CD4-positive, CD25-positive, alpha-beta regulatory T cell (primary cell): ENCODE measurements around the gene RPH3AL. TPM values are rescaled to one million over a fixed set of nuclear protein-coding genes. Genes with fewer than 3 reads are reported as not detected.

ENCODE experiments used
- ATAC-seq, 2 donors: fragments of 150-1000 bp; cut with Tn5 transposase; one replicate each; pipeline ENCODE4 v1.10.0; 2021; ENCODE audit warnings: low read depth in 2 of 2, moderate number of reproducible peaks in 2 of 2, moderate library complexity in 1 of 2
- DNase-seq, 3 donors: peaks; one replicate each; pipeline versions ENCODE4 v3.0.0 to v3.0.0-alpha.2; 2012 to 2022; ENCODE audit warnings: mixed read lengths in 1 of 3
- H3K27ac ChIP-seq: one replicate; pipeline ENCODE4 v1.7.0; 2013; ENCODE audit warnings: mild to moderate bottlenecking, low read length; ENCODE audit not compliant: insufficient read depth, poor library complexity, severe bottlenecking
- H3K27me3 ChIP-seq: one replicate; pipeline ENCODE4 v1.7.0; 2013; ENCODE audit warnings: low read length; ENCODE audit not compliant: control insufficient read depth, insufficient read depth
- H3K36me3 ChIP-seq: one replicate; pipeline ENCODE4 v1.7.0; 2013; ENCODE audit warnings: mild to moderate bottlenecking, low read length, moderate library complexity; ENCODE audit not compliant: control insufficient read depth, insufficient read depth
- H3K4me1 ChIP-seq: 2 replicates; pipeline ENCODE4 v1.7.0; 2013; ENCODE audit warnings: mild to moderate bottlenecking, low read length; ENCODE audit not compliant: insufficient read depth, control insufficient read depth, poor library complexity, severe bottlenecking
- H3K4me3 ChIP-seq: one replicate; pipeline ENCODE4 v1.7.0; 2013; ENCODE audit warnings: low read depth, mild to moderate bottlenecking, low read length, moderate library complexity
- H3K9me3 ChIP-seq, 2 experiments: 1 replicate in 1 of 2; 2 replicates in 1 of 2; pipeline ENCODE4 v1.7.0; 2013; ENCODE audit warnings: low read length in 2 of 2, mild to moderate bottlenecking in 1 of 2, moderate library complexity in 1 of 2; ENCODE audit not compliant: control insufficient read depth in 2 of 2
- H3K27ac Mint-ChIP-seq, 3 donors: one replicate each; pipeline ENCODE4 v1.8.0; 2020 to 2022; ENCODE audit warnings: mild to moderate bottlenecking in 3 of 3, mixed read lengths in 3 of 3, moderate library complexity in 2 of 3
- H3K27me3 Mint-ChIP-seq: one replicate; pipeline ENCODE4 v1.8.0; 2022; ENCODE audit warnings: mild to moderate bottlenecking, mixed read lengths
- H3K36me3 Mint-ChIP-seq: one replicate; pipeline ENCODE4 v1.8.0; 2020; ENCODE audit warnings: mixed read lengths
- H3K4me1 Mint-ChIP-seq, 4 donors: one replicate each; pipeline ENCODE4 v1.8.0; 2020 to 2022; ENCODE audit warnings: mixed read lengths in 4 of 4, mild to moderate bottlenecking in 1 of 4
- H3K4me3 Mint-ChIP-seq, 4 donors: one replicate each; pipeline ENCODE4 v1.8.0; 2020 to 2022; ENCODE audit warnings: mild to moderate bottlenecking in 4 of 4, mixed read lengths in 4 of 4, moderate library complexity in 3 of 4
- H3K9me3 Mint-ChIP-seq, 7 donors: one replicate each; pipeline ENCODE4 v1.8.0; 2020 to 2022; ENCODE audit warnings: mixed read lengths in 7 of 7, mild to moderate bottlenecking in 3 of 7, moderate library complexity in 2 of 7
- polyA plus RNA-seq, 4 donors: library from polyadenylated mRNA; unstranded; fragments of 300-500 nt; fragmentation: Illumina TruSeq; gene quantifications; one replicate each; pipeline ENCODE4 v1.2.3, GENCODE V29; 2021
- total RNA-seq: library from RNA; stranded (reverse); gene quantifications from one replicate; pipeline ENCODE4 v1.2.3, GENCODE V29; 2022

RPH3AL gene
- total and polyA plus RNA-seq, 5 donors from 2014 or later = 0.65 to 5.6 (median 3.0) TPM

- H3K9me3 ChIP-seq = no peaks in the 10 kb centered on the region
- no peaks in the 10 kb centered on the region for H3K4me1 ChIP-seq
- Mint-ChIP-seq H3K9me3 (no peaks in the 10 kb centered on the region), H3K4me3 (no peak overlapping the region), H3K4me1 (no peaks in the 10 kb centered on the region), H3K27ac (peak overlapping the region in 1 of 3 donors; percentile 82), H3K36me3 (no peaks in the 10 kb centered on the region), H3K27me3 (peaks cover 7% of the 10 kb centered on the region)
- H3K27me3 ChIP-seq = no peaks in the 10 kb centered on the region
- ATAC-seq (no peak), DNase-seq (no peak)
- H3K36me3 ChIP-seq = no peaks in the 10 kb centered on the region
- H3K27ac ChIP-seq = no peak overlapping the region
- H3K4me3 ChIP-seq = no peak overlapping the region
Observed at GRCh38 chr17:306536-307294, 45.9 kb downstream of the RPH3AL start.

GRCh38 chr17:306116-306515 lies 46.5 kb downstream of the RPH3AL start:
- Histone ChIP-seq H3K9me3 (no peaks in the 10 kb centered on the region), H3K27me3 (no peaks in the 10 kb centered on the region), H3K27ac (no peak overlapping the region), H3K36me3 (no peaks in the 10 kb centered on the region), H3K4me3 (no peak overlapping the region), H3K4me1 (no peaks in the 10 kb centered on the region)
- ATAC-seq = no peak
- H3K4me3 Mint-ChIP-seq = no peak overlapping the region
- no peaks in the 10 kb centered on the region for H3K9me3 Mint-ChIP-seq
- H3K27me3 Mint-ChIP-seq = peaks cover 7% of the 10 kb centered on the region
- DNase-seq = no peak
- no peaks in the 10 kb centered on the region for H3K36me3 Mint-ChIP-seq
- no peaks in the 10 kb centered on the region for H3K4me1 Mint-ChIP-seq
- peak overlapping the region in 1 of 3 donors; percentile 82 for H3K27ac Mint-ChIP-seq

- no peaks in the 10 kb centered on the region for H3K4me1 Mint-ChIP-seq
- H3K4me3 Mint-ChIP-seq = no peak overlapping the region
- ATAC-seq (no peak), DNase-seq (no peak)
- no peaks in the 10 kb centered on the region for H3K9me3 Mint-ChIP-seq
- no peaks in the 10 kb centered on the region for H3K36me3 Mint-ChIP-seq
- Histone ChIP-seq H3K4me3 (no peak overlapping the region), H3K4me1 (no peaks in the 10 kb centered on the region), H3K27me3 (no peaks in the 10 kb centered on the region), H3K27ac (no peak overlapping the region), H3K36me3 (no peaks in the 10 kb centered on the region), H3K9me3 (no peaks in the 10 kb centered on the region)
- H3K27ac Mint-ChIP-seq = no peak overlapping the region
- peaks cover 7% of the 10 kb centered on the region for H3K27me3 Mint-ChIP-seq
Observed at GRCh38 chr17:305090-305976, 47.3 kb downstream of the RPH3AL start.

GRCh38 chr17:304461-304860 lies 48.1 kb downstream of the RPH3AL start:
- no peaks in the 10 kb centered on the region for H3K4me1 Mint-ChIP-seq
- H3K27ac ChIP-seq = no peak overlapping the region
- no peak overlapping the region for H3K4me3 Mint-ChIP-seq
- no peaks in the 10 kb centered on the region for H3K36me3 ChIP-seq
- ATAC-seq (no peak), DNase-seq (no peak)
- no peaks in the 10 kb centered on the region for H3K4me1 ChIP-seq
- no peak overlapping the region for H3K27ac Mint-ChIP-seq
- no peaks in the 10 kb centered on the region for H3K9me3 ChIP-seq
- no peak overlapping the region for H3K4me3 ChIP-seq
- no peaks in the 10 kb centered on the region for H3K36me3 Mint-ChIP-seq
- H3K27me3 ChIP-seq = no peaks in the 10 kb centered on the region
- H3K27me3 Mint-ChIP-seq = peaks cover 7% of the 10 kb centered on the region
- H3K9me3 Mint-ChIP-seq = no peaks in the 10 kb centered on the region

GRCh38 chr17:303168-303567 lies 49.4 kb downstream of the RPH3AL start:
- H3K9me3 Mint-ChIP-seq = no peaks in the 10 kb centered on the region
- H3K27me3 Mint-ChIP-seq = peaks cover 7% of the 10 kb centered on the region
- no peaks in the 10 kb centered on the region for H3K4me1 Mint-ChIP-seq
- H3K4me3 ChIP-seq = no peak overlapping the region
- H3K36me3 ChIP-seq = no peaks in the 10 kb centered on the region
- H3K9me3 ChIP-seq = no peaks in the 10 kb centered on the region
- no peak overlapping the region for H3K4me3 Mint-ChIP-seq
- no peak overlapping the region for H3K27ac ChIP-seq
- no peaks in the 10 kb centered on the region for H3K36me3 Mint-ChIP-seq
- no peak overlapping the region for H3K27ac Mint-ChIP-seq
- no peak for ATAC-seq
- DNase-seq = no peak
- H3K27me3 ChIP-seq = no peaks in the 10 kb centered on the region
- H3K4me1 ChIP-seq = no peaks in the 10 kb centered on the region

GRCh38 chr17:302300-302698 lies 50.3 kb downstream of the RPH3AL start:
- H3K27me3 Mint-ChIP-seq = peaks cover 7% of the 10 kb centered on the region
- no peak overlapping the region for H3K4me3 Mint-ChIP-seq

GRCh38 chr17:301681-302299 lies 50.8 kb downstream of the RPH3AL start:
- H3K36me3 Mint-ChIP-seq = no peaks in the 10 kb centered on the region
- no peak overlapping the region for H3K4me3 Mint-ChIP-seq
- H3K27ac Mint-ChIP-seq = no peak overlapping the region

More at GRCh38 chr17:302300-302698, 50.3 kb downstream of the RPH3AL start:
- Histone ChIP-seq H3K9me3 (no peaks in the 10 kb centered on the region), H3K27ac (no peak overlapping the region), H3K4me1 (no peaks in the 10 kb centered on the region), H3K27me3 (no peaks in the 10 kb centered on the region), H3K36me3 (no peaks in the 10 kb centered on the region), H3K4me3 (no peak overlapping the region)
- no peak overlapping the region for H3K27ac Mint-ChIP-seq
- H3K9me3 Mint-ChIP-seq = no peaks in the 10 kb centered on the region
- no peaks in the 10 kb centered on the region for H3K4me1 Mint-ChIP-seq
- ATAC-seq (no peak), DNase-seq (no peak)
- no peaks in the 10 kb centered on the region for H3K36me3 Mint-ChIP-seq

More at GRCh38 chr17:301681-302299, 50.8 kb downstream of the RPH3AL start:
- Mint-ChIP-seq H3K9me3 (no peaks in the 10 kb centered on the region), H3K4me1 (no peaks in the 10 kb centered on the region), H3K27me3 (peaks cover 7% of the 10 kb centered on the region)
- no peaks in the 10 kb centered on the region for H3K27me3 ChIP-seq
- H3K36me3 ChIP-seq = no peaks in the 10 kb centered on the region
- no peak for ATAC-seq
- no peak overlapping the region for H3K27ac ChIP-seq
- no peak overlapping the region for H3K4me3 ChIP-seq
- DNase-seq = no peak
- H3K4me1 ChIP-seq = no peaks in the 10 kb centered on the region
- H3K9me3 ChIP-seq = no peaks in the 10 kb centered on the region
